GM18519 (cell line): ENCODE measurements around the gene SMAD3.

Experiments used
- ATAC-seq: cut with Tn5 transposase; IDR thresholded peaks from one replicate; pipeline ENCODE4 v1.9.1; 2021; ENCODE audit warnings: mild to moderate bottlenecking, moderate library complexity; ENCODE audit not compliant: unreplicated experiment, low FRiP score

SMAD3 gene

GRCh38 chr15:67174446-67174845 lies 109.0 kb downstream of the SMAD3 start:
- no peak for ATAC-seq

DNA sequence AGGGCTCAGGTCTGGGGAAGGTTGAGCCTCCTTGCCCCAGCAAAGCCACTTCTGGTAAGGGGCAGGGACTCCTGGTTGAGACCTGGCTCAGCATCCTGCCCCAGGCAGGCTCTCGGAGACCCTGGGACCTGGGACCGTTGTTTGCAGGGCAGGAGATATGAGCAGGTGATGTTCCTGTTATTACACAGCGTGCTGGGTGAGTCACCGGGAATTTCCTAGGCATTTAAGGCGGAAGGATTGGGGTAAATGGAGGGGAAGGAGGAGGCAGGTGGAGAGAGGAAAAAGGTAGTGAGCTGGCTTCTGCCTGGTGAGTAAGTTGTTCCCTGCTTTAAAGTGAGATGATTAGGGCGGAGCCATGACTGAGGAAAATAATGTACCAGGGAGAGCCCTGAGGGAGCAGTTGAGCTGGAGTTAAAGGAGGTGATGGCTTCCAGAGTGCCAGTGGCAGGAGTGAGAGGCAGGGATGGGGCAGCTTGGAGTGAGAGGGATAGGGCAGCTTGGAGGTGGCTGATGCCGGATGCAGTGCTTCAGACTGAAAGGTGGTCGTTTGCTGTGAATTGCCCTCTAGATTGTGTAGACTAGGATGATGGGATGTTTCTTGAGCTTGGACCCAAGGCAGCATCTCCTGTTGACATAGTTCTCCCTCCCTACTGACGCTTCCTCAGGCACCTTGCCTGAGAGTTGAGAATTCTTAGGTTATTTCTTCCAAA lies 109.6 kb downstream of the SMAD3 start:
- ATAC-seq, result no peak

GRCh38 chr15:67175643-67176071 lies 110.3 kb downstream of the SMAD3 start:
- no peak for ATAC-seq

GRCh38 chr15:67176195-67176971 lies 111.0 kb downstream of the SMAD3 start:
- ATAC-seq, result no peak

- ATAC-seq, result no peak
Measured at GRCh38 chr15:67177752-67178151, 112.3 kb downstream of the SMAD3 start.

GRCh38 chr15:67178569-67179210 lies 113.3 kb downstream of the SMAD3 start:
- ATAC-seq, result no peak

DNA sequence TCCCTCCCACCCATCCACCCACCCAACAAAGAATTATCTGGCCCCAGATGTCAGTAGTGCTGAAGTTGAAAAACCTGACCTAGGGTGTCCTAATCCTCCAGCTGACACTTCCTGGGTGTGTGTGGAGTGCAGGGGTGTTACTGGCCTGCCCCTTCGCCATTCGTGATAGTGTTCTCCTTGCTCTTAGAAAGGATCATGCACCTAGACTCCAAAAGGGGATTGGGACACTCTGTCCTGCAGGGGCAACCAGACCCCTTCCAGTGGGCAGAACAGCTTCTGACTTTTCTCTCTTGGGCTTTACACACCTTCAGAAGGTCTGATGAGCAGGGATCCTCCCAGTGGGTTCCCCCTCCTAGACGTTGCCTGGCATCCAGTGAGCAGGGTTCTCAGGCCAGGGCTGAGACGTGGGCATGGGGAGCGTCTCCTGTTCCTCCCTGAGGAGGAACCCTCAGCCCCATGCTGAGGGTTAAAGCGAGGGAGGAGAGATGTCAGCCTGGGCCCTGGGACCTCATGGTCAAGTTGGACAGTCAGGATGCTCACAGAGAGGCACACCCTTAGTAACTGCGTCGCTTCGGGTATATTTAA lies 114.1 kb downstream of the SMAD3 start:
- ATAC-seq, result no peak

- no peak for ATAC-seq
Measured at GRCh38 chr15:67180035-67180434, 114.6 kb downstream of the SMAD3 start.

DNA sequence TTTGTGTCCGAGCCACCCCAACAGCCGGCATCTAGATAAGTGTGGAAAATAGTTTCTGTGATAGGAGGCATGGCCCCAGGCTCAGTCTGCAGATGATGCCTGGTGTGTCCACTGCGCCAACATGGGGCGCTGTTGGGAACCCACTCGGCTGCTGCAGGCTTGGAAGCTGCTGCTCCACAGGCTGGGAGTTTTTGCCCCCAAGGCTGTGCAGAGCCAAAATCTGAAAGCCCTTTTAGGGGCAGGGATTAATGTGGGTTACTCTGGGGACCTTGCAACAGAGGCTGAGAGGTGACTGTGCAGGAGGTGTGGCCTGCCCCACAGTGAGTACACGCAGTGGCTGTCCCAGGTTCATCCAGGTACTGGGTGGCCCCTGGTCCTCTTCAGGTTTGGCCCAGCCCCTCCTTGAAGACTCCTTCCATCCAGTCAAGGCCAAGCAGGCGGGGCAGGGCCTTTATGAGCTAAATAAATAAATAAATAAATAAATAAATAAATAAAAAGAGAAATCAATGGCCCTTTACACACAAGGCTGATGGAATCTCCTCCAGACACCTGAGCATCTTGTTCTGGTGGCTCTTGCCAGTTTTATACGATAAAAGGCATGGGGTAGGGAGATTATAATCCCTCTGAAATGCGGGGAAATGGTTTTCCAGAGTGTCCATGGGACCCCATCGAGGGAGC lies 115.3 kb downstream of the SMAD3 start:
- ATAC-seq, result no peak

DNA sequence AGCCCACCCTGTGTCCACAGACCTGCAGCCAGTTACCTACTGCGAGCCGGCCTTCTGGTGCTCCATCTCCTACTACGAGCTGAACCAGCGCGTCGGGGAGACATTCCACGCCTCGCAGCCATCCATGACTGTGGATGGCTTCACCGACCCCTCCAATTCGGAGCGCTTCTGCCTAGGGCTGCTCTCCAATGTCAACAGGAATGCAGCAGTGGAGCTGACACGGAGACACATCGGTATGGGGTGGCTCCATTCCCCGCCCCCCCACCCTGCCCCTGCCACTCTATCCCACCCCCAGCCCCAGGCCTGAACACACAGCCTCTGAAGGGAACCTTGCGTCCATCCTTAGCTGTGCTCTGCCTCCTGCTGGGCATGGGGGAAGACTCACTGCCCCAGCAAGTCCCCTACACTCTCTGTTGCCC lies 115.8 kb downstream of the SMAD3 start:
- ATAC-seq, result no peak

- ATAC-seq, result no peak
Measured at GRCh38 chr15:67183443-67184169, 118.2 kb downstream of the SMAD3 start.

GRCh38 chr15:67184208-67184925 lies 119.0 kb downstream of the SMAD3 start:
- ATAC-seq, result no peak

DNA sequence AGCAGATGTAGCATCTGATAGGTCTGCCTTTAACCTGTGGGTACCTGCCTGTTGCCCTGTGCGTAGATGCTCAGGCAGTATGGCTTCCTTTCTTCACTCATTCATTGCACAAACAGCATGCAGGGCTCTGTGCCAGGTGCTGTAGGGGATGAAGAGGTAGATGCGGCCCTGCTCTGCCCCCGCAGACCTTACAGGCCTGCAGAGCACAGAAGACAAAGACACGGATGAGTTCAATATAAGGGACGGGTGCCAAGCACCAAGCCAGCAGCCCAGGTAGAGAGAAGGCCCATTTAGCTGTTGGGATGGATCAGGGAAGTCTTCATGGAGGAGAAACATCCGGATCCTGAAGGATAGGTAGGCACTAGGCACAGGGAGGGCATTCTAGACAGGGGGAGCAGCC lies 119.6 kb downstream of the SMAD3 start:
- no peak for ATAC-seq

GRCh38 chr15:67185621-67186225 lies 120.3 kb downstream of the SMAD3 start:
- ATAC-seq, result no peak

GRCh38 chr15:67186226-67186649 lies 120.8 kb downstream of the SMAD3 start:
- ATAC-seq, result no peak

GRCh38 chr15:67186688-67187087 lies 121.3 kb downstream of the SMAD3 start:
- ATAC-seq, result no peak

- no peak for ATAC-seq
Measured at GRCh38 chr15:67187351-67187854, 122.0 kb downstream of the SMAD3 start.

GRCh38 chr15:67188551-67189218 lies 123.3 kb downstream of the SMAD3 start:
- no peak for ATAC-seq
